Measurements from ENCODE around the gene EPYC.

DNA sequence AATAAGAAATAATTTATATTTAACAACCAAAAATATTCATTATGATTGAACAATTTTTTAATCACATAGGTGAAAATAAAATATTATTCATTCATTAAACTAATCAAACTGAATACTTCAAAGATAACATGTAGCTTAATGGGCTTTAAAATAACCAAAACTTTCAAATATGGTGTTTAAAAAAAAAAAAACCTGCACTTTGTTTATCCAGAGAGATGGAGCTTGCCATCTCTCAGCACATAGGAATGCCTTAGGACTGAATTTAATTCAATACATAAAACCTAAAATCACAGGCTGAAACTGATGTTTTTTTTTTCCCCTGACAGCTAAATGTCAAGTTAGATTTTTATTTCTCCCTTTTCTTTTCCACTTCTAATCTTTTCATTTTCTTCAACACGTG, 35.4 kb downstream of the EPYC start:
- TF ChIP-seq SIN3A (IDR thresholded peaks at IDR 0.05; ENCODE audit: borderline replicate concordance, insufficient read depth, low read length), result no peak
- TF ChIP-seq POLR2AphosphoS5 (IDR thresholded peaks at IDR 0.05; ENCODE audit: low read depth, low read length), result no peak
- TF ChIP-seq FOXP2 (optimal IDR thresholded peaks at IDR 0.05; ENCODE audit: borderline replicate concordance, extremely low read depth, extremely low read length, insufficient read depth), result no peak

Measured in PFSK-1 (cell line).